ENCODE measurements around the gene PALD1.
"Not testable (repeated sequence)": the region's sequence is repeated elsewhere in the genome, so short reads cannot be mapped to it uniquely, and the experiment has no call there.

PALD1 gene

DNA sequence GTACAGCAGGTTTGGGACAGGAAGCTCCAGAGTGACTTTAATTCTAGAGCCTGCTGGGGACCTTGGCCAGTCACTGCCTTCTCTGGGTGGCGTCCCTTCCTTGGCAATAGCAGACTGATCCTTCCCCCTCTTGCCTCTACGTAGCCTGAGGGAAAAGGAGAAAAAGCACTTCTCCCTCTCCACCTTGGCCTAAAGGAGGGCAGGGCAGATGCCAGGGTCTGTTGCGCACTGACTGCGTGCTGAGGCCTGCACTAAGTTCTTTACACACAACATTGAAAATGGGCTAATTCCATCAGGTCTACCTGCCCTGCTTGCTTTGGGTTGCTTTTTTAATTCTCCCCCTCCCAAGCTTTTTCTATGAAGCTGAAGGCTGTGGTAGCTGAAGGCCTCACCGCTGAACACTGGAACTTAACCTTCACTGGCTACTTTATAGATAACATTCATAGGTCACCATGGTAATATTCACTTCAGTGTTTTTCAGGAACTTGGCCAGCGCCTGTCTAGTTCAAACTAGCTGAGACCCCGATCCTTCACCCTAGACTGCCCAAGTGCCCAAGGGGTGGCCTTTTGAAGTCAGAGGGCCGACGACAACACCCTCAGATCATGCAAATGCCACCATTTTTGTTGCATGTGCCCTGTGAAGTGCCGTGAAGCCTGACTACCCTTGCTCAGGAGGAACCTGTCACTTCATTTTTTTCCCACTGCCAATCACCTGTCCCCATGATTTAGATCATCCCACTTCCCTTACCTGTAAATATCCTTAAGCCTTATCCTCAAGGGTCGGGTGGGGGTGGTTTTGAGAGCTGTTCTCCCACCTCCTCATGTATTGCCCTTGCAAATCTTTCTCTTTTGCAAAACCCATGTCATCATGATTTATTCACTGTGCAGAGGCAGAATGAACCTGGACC lies 95.3 kb downstream of the PALD1 start:
- no peak for FAIRE-seq

GRCh38 chr10:70575486-70575873 lies 96.9 kb downstream of the PALD1 start:
- DNase-seq (ENCODE audit: insufficient read length) (no peak), FAIRE-seq (no peak)
- TF ChIP-seq TAF1 (IDR thresholded peaks at IDR 0.05; ENCODE audit: borderline replicate concordance, low read depth, low read length) = no peak
- no peak for TF ChIP-seq POLR2AphosphoS5 (IDR thresholded peaks at IDR 0.05; ENCODE audit: low read depth, low read length)
- no peak for TF ChIP-seq POLR2A (IDR thresholded peaks at IDR 0.05; ENCODE audit: low read depth, low read length)

More for the DNA sequence above, 95.3 kb downstream of the PALD1 start:
- TF ChIP-seq POLR2AphosphoS5 (IDR thresholded peaks at IDR 0.05; ENCODE audit: low read depth, low read length) (no peak), TAF1 (IDR thresholded peaks at IDR 0.05; ENCODE audit: borderline replicate concordance, low read depth, low read length) (no peak), POLR2A (IDR thresholded peaks at IDR 0.05; ENCODE audit: low read depth, low read length) (no peak)
- DNase-seq (ENCODE audit: insufficient read length) = no peak

DNA sequence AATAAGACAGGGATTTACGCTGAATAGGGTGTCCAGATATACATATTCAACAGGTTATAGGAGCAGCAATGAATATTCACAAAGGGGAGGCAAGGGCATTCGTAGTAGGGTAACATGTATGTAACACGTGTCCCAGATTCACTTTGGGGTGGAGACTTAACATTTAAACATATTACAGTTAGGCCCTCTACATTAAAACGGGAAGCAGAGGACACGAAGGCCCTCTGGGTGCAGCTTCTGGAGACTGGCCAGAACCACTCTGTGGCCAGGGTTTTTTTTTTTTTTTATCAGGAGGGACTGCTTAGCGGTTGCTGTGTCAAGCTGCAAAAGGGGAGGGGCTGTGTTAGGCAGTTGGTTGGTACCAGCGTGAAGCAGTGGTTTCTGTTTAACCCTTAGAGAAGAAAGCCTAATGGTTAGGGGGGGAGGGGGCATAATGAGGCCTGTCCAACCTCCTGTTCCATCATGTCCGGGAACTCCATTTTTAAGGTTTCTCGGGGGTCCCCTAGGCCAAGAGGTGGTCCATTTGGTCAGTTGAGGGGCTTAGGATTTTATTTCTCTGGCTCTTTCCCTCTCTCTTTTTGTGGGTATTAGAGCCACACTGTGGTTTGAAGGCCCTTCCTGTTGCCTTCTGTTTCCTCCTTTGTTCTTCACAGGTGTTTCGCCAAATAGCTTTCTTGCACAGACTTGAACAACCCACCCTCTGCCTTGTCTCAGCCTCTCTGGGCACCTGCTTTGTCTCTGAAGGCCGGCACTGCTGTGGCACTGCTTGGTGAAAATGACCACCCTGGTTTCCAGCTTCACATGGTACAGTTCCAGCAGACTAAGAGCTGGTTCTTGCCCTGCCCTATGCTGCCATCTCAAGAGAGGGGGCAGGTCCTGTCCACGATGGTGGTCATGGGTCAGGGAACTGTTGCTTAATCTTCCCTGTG lies 97.6 kb downstream of the PALD1 start:
- no peak for TF ChIP-seq TAF1 (IDR thresholded peaks at IDR 0.05; ENCODE audit: borderline replicate concordance, low read depth, low read length)
- no peak for TF ChIP-seq POLR2A (IDR thresholded peaks at IDR 0.05; ENCODE audit: low read depth, low read length)
- TF ChIP-seq POLR2AphosphoS5 (IDR thresholded peaks at IDR 0.05; ENCODE audit: low read depth, low read length) = no peak
- FAIRE-seq = peak; percentile 92
- DNase-seq (ENCODE audit: insufficient read length) = no peak

GRCh38 chr10:70576803-70577517 lies 98.4 kb downstream of the PALD1 start:
- TF ChIP-seq TAF1 (IDR thresholded peaks at IDR 0.05; ENCODE audit: borderline replicate concordance, low read depth, low read length) = no peak
- TF ChIP-seq POLR2A (IDR thresholded peaks at IDR 0.05; ENCODE audit: low read depth, low read length) = no peak
- TF ChIP-seq POLR2AphosphoS5 (IDR thresholded peaks at IDR 0.05; ENCODE audit: low read depth, low read length) = no peak
- no peak for DNase-seq (ENCODE audit: insufficient read length)
- FAIRE-seq = no peak

GRCh38 chr10:70578371-70578947 lies 99.9 kb downstream of the PALD1 start:
- FAIRE-seq (peak; percentile 97), DNase-seq (ENCODE audit: insufficient read length) (no peak)
- TF ChIP-seq POLR2A (IDR thresholded peaks at IDR 0.05; ENCODE audit: low read depth, low read length) = no peak
- no peak for TF ChIP-seq POLR2AphosphoS5 (IDR thresholded peaks at IDR 0.05; ENCODE audit: low read depth, low read length)
- no peak for TF ChIP-seq TAF1 (IDR thresholded peaks at IDR 0.05; ENCODE audit: borderline replicate concordance, low read depth, low read length)

DNA sequence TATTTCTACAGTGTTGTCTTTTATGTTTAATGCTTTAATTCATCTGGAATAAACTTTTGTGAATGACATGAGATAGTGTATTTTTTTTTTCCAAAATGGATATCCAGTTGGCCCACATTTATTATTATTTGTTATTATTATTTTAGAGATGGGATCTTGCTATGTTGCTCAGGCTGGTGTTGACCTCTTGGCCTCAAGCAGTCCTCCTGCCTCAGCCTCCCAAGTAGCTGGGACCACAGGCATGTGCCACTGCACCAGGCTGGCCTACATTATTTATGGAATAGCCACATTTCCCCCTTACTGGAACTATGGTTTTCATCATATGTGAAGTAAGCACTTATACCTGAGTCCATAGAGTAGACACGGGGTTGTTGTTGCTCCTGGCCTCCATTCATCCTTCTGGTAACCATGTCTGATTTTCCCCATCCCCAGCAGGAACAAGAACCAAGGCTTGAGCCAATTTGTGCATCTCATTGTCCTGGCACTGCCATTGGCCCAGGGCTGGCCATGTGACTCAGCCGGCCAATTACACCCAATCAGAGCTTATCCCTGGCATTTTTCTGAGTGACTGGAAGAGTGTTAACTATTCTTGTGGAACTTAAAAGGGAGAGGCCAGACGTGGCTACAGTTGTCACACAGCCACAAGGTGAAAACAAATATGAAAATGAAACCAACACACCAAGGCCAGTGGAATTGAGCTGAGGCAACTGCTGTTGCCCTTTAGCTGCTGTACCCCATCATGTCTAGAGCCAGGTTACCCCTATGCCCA lies 100.9 kb downstream of the PALD1 start:
- DNase-seq (ENCODE audit: insufficient read length) = no peak

DNA sequence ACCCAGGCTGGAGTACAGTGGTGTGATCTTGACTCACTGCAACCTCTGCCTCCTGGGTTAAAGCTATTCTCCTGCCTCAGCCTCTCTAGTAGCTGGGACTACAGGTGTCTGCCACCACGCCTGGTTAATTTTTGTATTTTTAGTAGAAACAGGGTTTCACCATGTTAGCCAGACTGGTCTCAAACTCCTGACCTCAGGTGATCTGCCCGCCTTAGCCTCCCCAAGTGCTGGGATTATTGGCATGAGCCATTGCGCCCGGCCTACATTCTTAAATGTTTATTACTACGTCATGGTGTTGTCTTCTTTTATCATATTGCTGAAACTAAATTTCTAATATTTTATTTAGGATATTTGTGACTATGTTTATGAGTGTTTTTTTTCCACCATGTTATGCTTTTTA lies 102.6 kb downstream of the PALD1 start:
- not testable (repeated sequence) for DNase-seq (ENCODE audit: insufficient read length); FAIRE-seq

More for the DNA sequence above, 100.9 kb downstream of the PALD1 start:
- TF ChIP-seq POLR2AphosphoS5 (IDR thresholded peaks at IDR 0.05; ENCODE audit: low read depth, low read length) = no peak
- FAIRE-seq = peak; percentile 81

- TF ChIP-seq POLR2A (IDR thresholded peaks at IDR 0.05; ENCODE audit: low read depth, low read length) (no peak), POLR2AphosphoS5 (IDR thresholded peaks at IDR 0.05; ENCODE audit: low read depth, low read length) (no peak), TAF1 (IDR thresholded peaks at IDR 0.05; ENCODE audit: borderline replicate concordance, low read depth, low read length) (no peak)
- DNase-seq (ENCODE audit: insufficient read length) (no peak), FAIRE-seq (no peak)
These were observed 104.5 kb downstream of the PALD1 start for GRCh38 chr10:70582793-70583668.

- no peak for FAIRE-seq
- DNase-seq (ENCODE audit: insufficient read length) = no peak
- no peak for TF ChIP-seq TAF1 (IDR thresholded peaks at IDR 0.05; ENCODE audit: borderline replicate concordance, low read depth, low read length)
- TF ChIP-seq POLR2AphosphoS5 (IDR thresholded peaks at IDR 0.05; ENCODE audit: low read depth, low read length) = no peak
- TF ChIP-seq POLR2A (IDR thresholded peaks at IDR 0.05; ENCODE audit: low read depth, low read length) = no peak
These were observed 105.1 kb downstream of the PALD1 start for GRCh38 chr10:70583669-70584037.

DNA sequence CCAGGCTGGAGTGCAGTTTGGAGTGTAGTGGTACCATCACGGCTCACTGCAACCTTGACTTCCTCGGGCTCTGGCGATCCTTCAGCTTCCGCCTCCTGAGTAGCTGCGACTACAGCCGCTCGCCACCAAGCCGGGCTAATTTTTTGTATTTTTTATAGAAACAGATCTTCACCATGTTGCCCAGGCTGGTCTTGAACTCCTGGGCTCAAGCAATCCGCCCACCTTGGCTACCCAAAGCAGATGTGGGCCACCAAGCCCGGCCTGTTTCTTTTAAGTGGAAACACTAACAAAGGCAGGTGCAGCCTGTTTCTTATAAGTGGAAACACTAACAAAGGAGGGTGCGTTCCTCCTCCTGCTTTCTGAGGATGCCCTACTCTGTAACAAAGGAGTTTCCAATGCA lies 105.8 kb downstream of the PALD1 start:
- DNase-seq (ENCODE audit: insufficient read length) = no peak
- no peak for FAIRE-seq
- TF ChIP-seq POLR2A (IDR thresholded peaks at IDR 0.05; ENCODE audit: low read depth, low read length) = no peak
- TF ChIP-seq POLR2AphosphoS5 (IDR thresholded peaks at IDR 0.05; ENCODE audit: low read depth, low read length) = no peak
- TF ChIP-seq TAF1 (IDR thresholded peaks at IDR 0.05; ENCODE audit: borderline replicate concordance, low read depth, low read length) = no peak

Data from GM12892 (cell line).